Erythroblast (primary cell): ENCODE measurements around the gene TRIM47.

ENCODE experiments used
- GATA1 ChIP-seq: IDR thresholded peaks from 2 replicates; pipeline ENCODE4 v1.6.1; 2011; ENCODE audit warnings: low read depth, mild to moderate bottlenecking, control low read depth, low read length, moderate library complexity
- POLR2A ChIP-seq: IDR thresholded peaks from 2 replicates; pipeline ENCODE4 v1.6.1; 2011; ENCODE audit warnings: mild to moderate bottlenecking, low read length

- TF ChIP-seq POLR2A (no peak), GATA1 (no peak)
These were observed 53.7 kb downstream of the TRIM47 start for GRCh38 chr17:75824666-75825065.
